HG03025 (cell line): ENCODE results near the gene XPC.

ENCODE experiments used
- ATAC-seq: cut with Tn5 transposase; IDR thresholded peaks from one replicate; pipeline ENCODE4 v1.9.1; 2021; ENCODE audit warnings: mild to moderate bottlenecking, moderate library complexity; ENCODE audit not compliant: unreplicated experiment, low FRiP score

Gene XPC

DNA sequence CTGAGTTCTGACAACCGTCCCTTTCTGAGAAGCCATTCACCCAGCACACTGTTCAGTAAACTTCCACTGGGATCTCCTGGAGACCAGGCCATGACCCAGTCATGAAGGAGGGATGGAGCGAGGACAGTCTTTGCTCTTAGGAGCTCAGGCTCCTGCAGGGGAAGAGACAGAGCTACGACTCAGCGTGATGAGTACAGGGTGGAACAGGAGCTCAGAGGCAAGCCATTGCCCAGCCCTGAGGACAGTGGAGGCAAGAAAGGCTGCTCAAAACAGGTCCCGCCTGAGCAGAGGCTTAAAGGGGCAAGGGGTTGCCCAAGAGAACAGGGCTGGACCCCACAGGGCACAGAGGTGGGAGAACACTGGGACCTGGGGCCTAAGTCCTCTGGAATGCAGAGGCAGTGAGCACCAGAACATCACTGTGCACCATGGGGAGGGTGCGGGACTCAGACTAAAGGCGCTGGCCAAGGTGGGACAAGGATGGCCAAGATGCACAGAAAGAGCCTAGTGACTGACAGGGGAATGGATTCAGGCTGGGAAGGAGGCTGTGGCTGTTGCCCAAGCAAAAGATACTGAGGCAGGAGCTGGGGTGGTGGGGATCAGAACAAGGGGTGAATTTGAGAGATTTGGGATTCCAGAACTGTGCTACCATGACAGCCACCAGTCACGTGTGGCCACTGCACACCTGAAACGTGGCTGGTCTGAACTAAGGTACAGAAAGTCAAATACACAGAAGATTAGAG lies 27.7 kb downstream of the XPC start:
- ATAC-seq: no peak

DNA sequence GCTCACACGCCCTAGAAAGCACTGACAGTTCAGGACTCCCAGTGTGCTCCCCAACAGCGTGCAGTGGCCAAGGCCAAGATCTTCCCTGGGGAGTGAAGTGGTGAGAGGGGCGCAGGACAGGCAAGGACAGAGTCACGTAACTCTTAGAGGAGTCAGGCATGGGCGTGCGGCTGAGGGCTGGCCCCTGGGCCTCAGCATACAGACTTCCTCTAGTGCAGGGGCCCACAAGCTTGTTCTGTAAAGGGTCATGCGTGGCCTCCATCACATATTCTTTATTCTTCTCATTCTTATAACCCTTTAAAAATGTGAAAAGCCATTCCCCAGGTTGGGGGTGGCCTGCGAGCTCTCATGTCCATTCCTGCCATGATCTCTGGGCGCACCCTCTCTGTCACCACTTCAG lies 28.3 kb downstream of the XPC start:
- ATAC-seq: no peak

DNA sequence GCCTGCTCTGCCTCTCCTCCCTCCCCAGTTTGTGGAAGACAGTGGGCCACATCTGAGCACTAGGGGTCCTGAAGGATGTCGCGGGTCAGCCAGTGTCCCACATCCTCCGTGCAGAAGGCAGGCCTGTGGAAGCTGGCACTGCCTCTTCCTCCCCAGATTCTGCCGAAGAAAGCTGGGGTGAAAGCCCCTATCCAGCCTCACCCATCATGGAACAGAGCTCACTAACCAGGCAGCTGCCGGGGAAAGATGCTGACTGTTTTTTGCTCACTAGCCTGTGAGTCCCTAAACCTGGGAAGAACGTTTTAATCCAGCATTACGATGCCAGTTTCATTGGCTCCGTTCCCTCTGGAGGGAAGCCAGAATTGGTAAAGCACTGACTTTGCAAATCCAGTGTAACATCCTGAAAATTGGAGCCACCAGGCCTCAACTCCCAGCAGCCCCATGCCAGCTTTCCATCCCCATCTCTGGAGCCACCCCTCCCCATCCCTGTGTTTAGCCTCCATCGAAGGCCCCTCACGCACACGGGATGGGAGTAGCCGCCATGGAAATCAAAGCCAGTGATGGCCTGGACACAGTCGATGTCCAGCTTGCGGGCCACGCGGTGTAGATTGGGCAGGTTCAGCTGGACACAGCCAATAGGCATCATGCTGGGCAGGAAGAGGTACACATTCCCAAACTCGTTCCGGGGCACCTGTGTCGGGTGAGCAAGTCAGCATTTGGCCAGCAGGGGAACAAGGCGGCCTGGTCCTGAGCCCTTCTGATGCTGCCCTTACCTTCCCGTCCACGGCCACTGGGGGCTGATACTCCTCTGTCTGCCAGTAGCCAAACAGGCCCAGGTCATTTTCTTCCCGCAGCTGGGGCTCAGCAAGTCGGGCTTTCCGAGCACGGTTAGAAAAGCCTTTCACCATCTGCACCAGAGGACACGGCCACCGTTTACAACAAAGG lies 30.1 kb downstream of the XPC start:
- no peak for ATAC-seq

DNA sequence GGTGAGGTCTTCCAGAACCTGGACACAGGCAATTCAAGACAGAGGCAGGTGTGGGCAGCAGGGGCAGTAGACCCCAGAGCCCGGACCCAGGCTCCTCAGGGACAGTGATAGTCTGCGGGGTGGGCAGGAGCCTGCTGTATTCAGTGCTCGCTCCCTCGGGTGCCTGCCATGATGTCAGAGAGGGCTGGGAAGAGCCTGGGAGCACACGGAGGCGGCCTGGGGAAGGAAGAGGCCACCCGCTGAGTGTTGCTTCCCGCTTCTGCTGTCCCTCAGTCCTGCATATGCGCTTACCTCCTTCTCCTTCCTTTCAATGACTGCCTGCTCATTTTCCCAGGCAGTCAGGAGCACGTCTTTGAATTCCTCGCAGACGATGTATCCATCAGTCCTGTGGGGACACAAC lies 30.8 kb downstream of the XPC start:
- ATAC-seq: no peak

DNA sequence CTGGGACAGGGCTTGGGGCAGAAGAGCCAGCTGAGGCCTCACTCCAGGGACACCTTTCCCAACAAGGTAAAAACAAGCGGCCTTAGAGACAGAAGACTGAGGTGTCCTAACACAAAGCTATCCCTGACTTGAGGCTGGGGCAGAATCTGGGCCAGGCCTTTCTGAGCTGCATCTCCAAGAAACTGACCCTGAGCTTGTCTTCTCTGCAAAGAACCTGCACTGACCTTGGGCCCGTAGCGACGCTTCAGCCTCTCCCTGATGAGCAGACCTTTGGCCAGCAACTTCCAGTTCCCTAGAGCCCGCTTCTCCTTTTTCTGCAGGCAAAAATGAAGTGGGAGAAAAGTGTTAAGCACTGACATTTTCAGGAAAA lies 31.4 kb downstream of the XPC start:
- no peak for ATAC-seq

DNA sequence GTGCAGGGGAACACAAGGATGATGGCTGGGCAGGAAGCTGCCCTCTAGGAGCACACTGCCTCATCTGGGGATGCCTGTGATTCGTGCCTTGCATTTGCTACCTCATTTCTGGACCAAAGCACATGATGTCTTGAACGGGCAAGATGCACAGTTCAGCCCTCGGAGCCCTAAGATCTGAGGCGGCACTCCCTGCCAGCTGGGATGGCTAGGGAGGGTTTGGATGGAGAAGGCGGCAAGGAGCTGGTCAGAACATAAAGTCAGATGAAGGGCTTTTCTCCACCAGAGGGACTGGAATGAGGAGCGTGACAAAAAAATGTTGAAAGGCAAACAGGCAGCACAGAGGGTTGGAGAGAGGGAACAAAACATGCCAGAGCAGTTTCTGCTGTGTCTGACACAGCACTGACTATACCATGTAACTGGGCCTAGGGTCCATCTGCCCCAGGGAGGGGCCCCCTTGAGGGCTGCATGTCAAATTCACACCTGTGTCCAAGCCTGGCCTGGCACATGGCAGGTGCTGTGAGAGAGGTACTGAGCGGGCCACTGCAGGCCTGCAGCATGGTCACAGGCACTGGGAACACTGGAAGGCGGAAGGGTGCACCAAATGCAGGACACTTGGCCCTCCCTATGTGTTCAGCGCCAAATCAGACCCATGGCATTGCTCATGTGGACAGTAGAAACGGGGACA lies 31.9 kb downstream of the XPC start:
- no peak for ATAC-seq

DNA sequence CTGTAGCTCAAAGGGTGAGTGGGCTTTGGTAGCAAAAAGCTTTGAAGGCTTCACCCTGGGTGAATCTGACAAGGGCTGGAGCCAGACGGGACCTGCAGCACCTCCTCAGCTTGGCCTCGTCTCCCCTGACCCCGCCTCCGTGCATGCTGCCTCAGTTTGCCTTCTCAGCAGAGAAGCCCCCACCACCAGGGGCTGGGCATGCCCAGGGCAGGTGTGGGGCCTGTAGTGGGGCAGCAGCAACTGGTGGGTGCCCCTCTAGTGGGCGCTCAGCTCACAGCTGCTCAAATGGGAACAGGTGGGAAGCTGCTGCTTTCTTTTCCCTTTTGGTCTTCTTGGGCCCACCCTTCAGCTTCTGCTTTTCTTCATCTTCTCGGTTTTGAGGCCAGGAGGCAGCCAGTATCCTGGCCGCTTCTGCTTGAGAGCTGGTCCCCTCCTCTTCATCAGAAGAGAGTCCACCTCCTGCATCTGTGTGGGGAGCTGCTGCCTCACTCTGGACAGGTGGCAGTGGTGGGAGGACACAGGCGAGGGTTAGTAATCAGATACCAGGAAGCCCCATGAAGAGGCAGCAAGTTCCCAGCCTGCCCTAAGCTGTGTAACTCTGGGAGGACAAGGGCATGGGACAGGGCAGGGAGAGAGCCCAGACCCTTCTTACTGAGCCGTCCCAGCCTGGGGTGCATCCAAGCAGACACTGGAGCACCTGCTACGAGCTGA lies 32.6 kb downstream of the XPC start:
- ATAC-seq: no peak

DNA sequence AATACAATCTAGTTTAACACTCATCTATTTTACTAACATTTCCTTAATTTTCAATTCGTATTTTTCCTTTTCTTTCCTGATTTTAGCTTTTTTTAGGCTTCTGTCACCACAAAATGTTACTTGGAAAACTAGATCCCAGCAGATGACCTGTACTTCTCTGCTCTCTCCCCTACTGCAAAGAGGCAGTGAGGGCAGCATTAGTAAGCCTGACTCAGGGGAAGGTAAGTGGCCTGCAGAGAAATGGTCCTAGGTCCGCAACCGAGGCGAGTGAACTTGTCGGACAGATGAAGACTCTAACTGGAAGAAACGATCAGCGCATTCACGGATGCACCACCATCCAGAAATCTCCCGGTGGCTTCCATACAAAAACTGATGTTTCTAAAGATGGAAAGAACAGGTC lies 33.2 kb downstream of the XPC start:
- ATAC-seq: no peak

DNA sequence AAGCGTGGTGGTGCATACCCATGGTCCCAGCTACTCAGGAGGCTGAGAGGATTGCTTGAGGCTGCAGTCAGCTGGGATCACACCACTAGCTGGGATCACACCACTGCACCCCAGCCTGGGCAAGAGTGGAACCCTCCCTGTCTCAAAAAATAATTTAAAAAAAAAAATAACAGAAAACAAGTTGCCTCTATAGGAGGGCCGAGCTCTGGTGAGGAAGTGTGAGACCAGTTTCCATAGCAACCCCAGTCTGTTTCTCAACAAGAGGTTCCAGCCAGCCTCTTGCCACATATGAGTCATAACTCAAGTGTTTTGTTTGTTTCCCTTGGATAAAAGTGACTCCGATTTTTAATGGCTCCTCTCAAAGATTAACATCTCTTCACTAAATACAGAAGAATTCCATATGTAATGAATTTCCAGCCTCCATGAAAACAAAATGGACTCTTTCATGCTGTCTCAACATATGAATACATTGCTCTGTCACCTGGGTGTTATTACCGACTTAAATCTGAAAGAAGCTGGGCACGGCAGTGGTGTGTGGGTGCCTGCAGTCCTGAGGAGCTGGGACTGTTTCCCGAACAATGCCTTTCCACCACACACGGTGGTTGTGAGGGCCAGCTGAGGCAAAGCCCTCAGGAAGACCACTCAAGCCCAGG lies 33.9 kb downstream of the XPC start:
- ATAC-seq: peak; percentile 85

DNA sequence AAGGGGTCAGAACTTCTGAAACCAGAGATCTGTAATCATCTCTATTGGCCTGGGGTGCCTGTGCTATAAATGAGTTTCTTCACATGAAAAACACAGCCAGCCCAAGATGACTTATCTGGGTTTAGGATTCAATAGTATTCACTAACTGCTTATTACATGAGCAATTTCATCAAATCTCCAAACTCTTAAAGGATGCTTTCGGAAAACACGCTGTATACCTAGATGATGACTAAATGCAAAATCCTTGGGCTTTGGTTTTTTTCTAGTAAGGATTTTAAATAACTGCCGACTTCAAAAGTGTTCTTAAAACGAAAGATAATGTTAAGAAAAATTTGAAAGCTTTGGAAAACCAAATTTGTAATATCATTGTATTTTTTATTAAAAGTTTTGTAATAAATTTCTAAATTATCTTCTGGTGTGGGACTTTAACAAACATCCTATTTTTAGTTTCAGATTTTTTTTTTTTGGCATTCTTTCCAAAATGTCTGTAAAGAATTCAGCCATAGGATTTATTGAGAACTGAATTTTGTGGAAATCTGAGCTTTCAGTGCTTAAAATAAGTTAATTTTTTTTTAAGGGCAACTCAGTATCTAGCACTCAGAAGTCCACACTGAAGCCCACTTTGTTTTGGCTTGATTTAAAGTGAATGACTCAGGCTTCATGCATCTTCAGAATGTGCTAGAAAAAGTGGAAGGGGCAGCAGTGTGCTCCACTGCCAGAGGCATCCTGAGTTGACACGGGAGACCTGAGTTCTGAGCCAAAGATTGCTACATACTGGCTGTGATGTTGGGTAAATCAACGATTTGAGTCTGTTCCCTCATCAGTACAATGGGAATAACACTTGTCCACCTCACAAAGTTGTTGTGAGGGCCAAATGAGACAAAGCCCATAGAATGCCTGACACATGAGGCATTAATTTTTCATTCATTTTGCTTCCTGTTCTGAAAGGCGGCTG lies 34.9 kb downstream of the XPC start:
- no peak for ATAC-seq

DNA sequence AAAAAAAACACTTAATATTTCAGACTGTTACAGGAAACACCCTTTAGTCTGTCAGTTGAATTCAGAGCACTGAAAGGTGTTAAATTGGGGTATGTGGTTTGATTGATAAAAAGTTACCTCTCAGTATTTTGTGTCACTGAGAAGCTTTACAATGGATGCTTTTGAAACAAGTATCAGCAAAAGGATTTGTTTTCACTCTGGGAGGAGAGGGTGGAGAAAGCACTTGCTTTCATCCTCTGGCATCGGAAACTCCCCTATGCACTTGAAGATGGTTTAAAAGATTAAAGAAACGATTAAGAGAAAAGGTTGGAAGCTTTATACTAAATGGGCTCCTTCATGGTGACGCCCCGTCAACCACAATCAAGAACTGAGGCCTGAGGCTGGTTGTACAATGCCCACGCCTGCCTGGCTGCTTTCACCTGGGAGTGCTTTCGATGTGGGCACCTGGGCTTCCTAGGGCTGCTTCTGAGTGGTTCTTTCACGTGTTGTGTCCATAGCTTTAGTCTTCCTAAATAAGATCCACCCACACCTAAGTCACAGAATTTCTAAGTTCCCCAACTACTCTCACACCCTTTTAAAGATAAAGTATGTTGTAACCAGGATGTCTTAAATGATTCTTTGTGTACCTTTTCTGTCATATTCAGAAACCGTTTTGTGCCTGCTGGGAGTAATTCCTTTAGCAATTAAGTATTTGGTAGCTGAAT lies 35.7 kb downstream of the XPC start:
- no peak for ATAC-seq

DNA sequence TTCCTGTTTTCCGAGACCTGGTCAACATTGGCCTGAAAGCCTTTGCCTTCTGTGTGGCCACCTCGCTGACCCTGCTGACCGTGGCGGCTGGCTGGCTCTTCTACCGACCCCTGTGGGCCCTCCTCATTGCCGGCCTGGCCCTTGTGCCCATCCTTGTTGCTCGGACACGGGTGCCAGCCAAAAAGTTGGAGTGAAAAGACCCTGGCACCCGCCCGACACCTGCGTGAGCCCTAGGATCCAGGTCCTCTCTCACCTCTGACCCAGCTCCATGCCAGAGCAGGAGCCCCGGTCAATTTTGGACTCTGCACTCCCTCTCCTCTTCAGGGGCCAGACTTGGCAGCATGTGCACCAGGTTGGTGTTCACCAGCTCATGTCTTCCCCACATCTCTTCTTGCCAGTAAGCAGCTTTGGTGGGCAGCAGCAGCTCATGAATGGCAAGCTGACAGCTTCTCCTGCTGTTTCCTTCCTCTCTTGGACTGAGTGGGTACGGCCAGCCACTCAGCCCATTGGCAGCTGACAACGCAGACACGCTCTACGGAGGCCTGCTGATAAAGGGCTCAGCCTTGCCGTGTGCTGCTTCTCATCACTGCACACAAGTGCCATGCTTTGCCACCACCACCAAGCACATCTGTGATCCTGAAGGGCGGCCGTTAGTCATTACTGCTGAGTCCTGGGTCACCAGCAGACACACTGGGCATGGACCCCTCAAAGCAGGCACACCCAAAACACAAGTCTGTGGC lies 36.6 kb downstream of the XPC start:
- no peak for ATAC-seq

DNA sequence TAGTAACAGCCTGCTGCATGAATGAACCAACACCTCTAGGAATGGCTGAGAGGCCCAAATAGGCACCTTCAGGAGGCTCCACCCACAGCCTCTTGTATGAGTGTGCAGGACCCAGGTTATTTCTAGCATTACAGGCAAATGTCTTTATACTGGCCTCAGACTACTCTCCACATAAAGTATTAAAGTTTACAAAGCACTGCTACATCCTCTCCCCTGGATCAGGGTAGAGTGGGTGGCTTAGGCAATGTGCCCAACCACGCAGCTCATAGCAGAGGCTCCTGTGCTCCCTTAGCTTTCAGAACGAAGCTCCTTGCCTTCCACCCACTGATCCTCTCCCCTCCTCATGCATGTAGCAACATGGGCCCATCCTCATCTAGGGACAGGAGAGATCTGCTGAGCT lies 37.3 kb downstream of the XPC start:
- no peak for ATAC-seq

DNA sequence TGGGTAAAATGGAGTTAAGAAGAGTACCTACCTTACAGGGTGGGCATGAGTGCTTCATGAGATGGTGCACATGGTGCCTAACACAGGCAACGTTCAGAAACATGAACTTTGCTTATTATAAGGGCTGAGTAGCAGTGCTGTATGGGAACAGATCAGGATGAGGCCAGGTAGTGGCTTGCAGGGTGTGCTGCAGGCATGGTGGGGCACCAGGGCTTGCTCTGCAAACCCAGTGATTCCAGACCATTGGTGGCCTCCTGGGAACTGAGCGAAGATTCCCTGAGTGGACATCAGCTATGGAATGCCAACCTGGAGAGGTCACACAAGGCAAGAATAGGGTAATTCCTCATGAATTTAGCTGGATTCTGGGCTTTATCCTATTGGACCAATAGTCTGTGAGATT lies 37.7 kb downstream of the XPC start:
- ATAC-seq: no peak

DNA sequence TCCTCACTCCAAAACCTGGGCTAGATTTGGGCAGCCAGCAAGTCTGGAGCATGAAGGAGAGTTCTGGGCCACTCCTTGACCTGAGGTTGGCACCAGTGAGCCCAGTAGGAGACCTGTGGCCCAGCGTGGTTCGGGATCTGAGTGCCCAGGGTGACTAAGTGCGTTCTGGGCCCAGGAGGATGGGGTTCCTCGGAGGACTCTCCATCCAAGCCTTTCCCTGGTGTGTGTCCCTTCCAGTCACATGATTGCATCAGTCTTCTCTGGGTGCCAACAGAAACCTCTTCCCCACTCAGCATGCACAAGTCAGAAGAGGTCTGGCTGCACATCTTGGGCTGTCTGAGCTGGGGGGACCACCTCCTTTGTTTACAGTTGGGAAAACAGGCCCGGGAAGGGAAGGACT lies 38.6 kb downstream of the XPC start:
- ATAC-seq: no peak

DNA sequence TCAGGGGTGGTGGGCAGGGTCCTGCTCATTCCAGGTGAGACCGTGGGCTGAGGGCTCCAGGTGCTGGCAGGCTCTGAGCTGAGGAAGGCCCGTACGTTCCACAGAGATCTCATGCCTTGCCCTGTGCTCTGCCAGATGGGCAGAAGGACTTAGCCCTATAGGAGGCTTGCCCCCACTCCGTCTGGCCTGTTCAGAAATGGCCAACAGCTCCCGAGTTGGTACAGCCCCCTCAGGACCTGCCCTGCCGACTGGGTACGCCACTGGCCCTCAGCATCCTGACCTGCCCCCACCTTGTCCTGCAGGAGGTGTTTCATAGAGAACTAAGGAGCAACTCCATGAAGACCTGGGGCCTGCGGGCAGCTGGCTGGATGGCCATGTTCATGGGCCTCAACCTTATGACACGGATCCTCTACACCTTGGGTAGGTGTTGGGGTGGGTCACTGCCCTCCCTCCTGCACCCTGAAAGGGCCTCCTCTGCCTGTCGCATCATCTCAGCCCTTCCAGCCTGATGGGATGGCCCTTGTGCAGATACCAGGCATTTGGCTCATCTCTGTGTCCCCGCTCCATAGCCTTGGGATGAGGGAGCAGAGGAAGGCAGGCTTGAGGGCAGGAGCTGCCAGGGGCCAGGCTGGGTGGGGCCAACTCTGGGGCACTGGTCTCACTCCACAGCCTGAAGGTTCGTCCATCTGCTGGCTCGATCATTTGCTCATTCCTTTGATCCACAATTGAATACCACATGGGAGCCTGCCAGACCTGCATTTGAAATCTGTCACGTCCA lies 39.3 kb downstream of the XPC start:
- ATAC-seq: no peak
